Sigmoid colon (tissue), 4 donors: ENCODE measurements around the gene ME3.

ENCODE experiments used
- POLR2AphosphoS5 ChIP-seq, 4 donors: sonication (generic); formaldehyde crosslinking; IDR thresholded peaks; one replicate each; pipeline ENCODE4 v1.6.1; 2017; ENCODE audit warnings: antibody characterized with exemption in 4 of 4
- TF ChIP-seq, protein P1 (sequence below), 4 experiments: fragments of 450-650 bp in 3 of 4; fragments of 200-600 bp in 1 of 4; IDR thresholded peaks; one replicate each; pipeline ENCODE4 v1.5.1; 2016 to 2019; ENCODE audit warnings: antibody characterized with exemption in 4 of 4, mild to moderate bottlenecking in 3 of 4, moderate library complexity in 2 of 4

DNA sequence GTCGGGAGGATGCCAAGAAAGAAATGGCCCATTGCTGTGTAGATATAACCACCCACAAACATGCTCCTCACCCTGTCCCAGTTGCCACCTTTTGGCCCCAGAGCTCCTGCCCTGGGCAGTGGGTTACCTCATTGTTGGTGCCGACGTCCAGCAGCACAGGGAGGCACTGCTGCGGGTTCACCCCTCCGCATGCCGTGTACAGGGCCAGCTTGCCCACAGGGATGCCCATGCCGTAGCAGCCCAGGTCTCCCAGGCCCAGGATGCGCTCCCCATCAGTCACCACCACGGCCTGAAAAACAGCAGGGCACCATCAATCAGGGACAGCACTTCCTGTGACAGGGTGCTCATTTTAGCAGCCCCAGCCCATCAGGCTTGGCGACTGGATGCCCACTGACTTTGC lies 174.6 kb downstream of the ME3 start:
- TF ChIP-seq, protein P1, sequence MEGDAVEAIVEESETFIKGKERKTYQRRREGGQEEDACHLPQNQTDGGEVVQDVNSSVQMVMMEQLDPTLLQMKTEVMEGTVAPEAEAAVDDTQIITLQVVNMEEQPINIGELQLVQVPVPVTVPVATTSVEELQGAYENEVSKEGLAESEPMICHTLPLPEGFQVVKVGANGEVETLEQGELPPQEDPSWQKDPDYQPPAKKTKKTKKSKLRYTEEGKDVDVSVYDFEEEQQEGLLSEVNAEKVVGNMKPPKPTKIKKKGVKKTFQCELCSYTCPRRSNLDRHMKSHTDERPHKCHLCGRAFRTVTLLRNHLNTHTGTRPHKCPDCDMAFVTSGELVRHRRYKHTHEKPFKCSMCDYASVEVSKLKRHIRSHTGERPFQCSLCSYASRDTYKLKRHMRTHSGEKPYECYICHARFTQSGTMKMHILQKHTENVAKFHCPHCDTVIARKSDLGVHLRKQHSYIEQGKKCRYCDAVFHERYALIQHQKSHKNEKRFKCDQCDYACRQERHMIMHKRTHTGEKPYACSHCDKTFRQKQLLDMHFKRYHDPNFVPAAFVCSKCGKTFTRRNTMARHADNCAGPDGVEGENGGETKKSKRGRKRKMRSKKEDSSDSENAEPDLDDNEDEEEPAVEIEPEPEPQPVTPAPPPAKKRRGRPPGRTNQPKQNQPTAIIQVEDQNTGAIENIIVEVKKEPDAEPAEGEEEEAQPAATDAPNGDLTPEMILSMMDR (IDR thresholded peaks at IDR 0.05) = no peak
- TF ChIP-seq POLR2AphosphoS5 (IDR thresholded peaks at IDR 0.05) = no peak
